Nephron progenitor cell (in vitro differentiated cells): ENCODE results near the gene UCP2.
"Not testable (repeated sequence)": the region's sequence is repeated elsewhere in the genome, so short reads cannot be mapped to it uniquely, and the experiment has no call there.

Experiments
- DNase-seq: peaks from one replicate; pipeline ENCODE4 v3.0.0; 2021
- H3K27ac Mint-ChIP-seq: 2 replicates; pipeline ENCODE4 v1.8.0; 2021; ENCODE audit warnings: mild to moderate bottlenecking, moderate library complexity, mixed read lengths
- H3K27me3 Mint-ChIP-seq: 2 replicates; pipeline ENCODE4 v1.8.0; 2021; ENCODE audit warnings: mild to moderate bottlenecking, low read depth, mixed read lengths; ENCODE audit not compliant: poor library complexity
- H3K36me3 Mint-ChIP-seq: 2 replicates; pipeline ENCODE4 v1.8.0; 2021; ENCODE audit warnings: low read depth, mixed read lengths
- H3K4me1 Mint-ChIP-seq: 2 replicates; pipeline ENCODE4 v1.8.0; 2021; ENCODE audit warnings: mixed read lengths
- H3K4me3 Mint-ChIP-seq: 2 replicates; pipeline ENCODE4 v1.8.0; 2021; ENCODE audit warnings: mild to moderate bottlenecking, moderate library complexity, mixed read lengths
- H3K9me3 Mint-ChIP-seq: 2 replicates; pipeline ENCODE4 v1.8.0; 2021; ENCODE audit warnings: mild to moderate bottlenecking, moderate library complexity, mixed read lengths
- TF ChIP-seq, protein P1 (sequence below): fragments of 200-600 bp; sonication (generic); IDR thresholded peaks from 2 replicates; pipeline ENCODE4 v1.5.0; 2021; ENCODE audit warnings: antibody characterized with exemption

Gene UCP2

GRCh38 chr11:73945396-73945795, 37.2 kb downstream of the UCP2 start:
- peaks cover 31% of the 10 kb centered on the region for H3K36me3 Mint-ChIP-seq
- H3K4me1 Mint-ChIP-seq = peaks cover 5% of the 10 kb centered on the region
- peaks cover 4% of the 10 kb centered on the region for H3K27me3 Mint-ChIP-seq
- TF ChIP-seq, protein P1, sequence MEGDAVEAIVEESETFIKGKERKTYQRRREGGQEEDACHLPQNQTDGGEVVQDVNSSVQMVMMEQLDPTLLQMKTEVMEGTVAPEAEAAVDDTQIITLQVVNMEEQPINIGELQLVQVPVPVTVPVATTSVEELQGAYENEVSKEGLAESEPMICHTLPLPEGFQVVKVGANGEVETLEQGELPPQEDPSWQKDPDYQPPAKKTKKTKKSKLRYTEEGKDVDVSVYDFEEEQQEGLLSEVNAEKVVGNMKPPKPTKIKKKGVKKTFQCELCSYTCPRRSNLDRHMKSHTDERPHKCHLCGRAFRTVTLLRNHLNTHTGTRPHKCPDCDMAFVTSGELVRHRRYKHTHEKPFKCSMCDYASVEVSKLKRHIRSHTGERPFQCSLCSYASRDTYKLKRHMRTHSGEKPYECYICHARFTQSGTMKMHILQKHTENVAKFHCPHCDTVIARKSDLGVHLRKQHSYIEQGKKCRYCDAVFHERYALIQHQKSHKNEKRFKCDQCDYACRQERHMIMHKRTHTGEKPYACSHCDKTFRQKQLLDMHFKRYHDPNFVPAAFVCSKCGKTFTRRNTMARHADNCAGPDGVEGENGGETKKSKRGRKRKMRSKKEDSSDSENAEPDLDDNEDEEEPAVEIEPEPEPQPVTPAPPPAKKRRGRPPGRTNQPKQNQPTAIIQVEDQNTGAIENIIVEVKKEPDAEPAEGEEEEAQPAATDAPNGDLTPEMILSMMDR = no peak
- H3K27ac Mint-ChIP-seq = no peak overlapping the region
- no peak for DNase-seq
- H3K4me3 Mint-ChIP-seq = no peak overlapping the region
- peaks cover 36% of the 10 kb centered on the region for H3K9me3 Mint-ChIP-seq

- Mint-ChIP-seq H3K36me3 (peaks cover 36% of the 10 kb centered on the region), H3K27me3 (peaks cover 4% of the 10 kb centered on the region), H3K4me1 (peaks cover 5% of the 10 kb centered on the region), H3K27ac (no peak overlapping the region), H3K9me3 (peaks cover 40% of the 10 kb centered on the region), H3K4me3 (no peak overlapping the region)
- TF ChIP-seq, protein P1 = no peak
- no peak for DNase-seq
Observed at GRCh38 chr11:73944901-73945300, 37.7 kb downstream of the UCP2 start.

DNA sequence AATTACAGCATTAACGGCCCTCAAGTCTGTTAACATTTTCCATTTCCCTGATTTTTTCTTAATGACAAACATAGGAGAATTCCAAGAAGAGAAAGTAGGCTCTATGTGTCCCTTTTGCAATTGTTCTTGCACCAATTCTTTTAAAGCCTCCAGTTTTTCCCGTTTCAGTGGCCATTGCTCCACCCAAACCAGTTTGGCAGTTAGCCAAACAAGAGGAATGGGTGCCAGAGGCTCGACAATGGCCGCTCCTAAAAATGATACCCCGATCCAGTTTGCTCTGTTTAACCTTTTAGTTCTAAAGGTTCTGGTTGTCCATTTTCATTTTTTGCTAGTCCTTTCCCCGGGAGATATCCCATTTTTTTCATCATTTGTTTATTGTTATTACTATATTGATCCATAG, 38.6 kb downstream of the UCP2 start:
- DNase-seq = no peak
- H3K27ac Mint-ChIP-seq = no peak overlapping the region
- no peak overlapping the region for H3K4me3 Mint-ChIP-seq
- peaks cover under 1% of the 10 kb centered on the region for H3K4me1 Mint-ChIP-seq
- H3K9me3 Mint-ChIP-seq = peaks cover 48% of the 10 kb centered on the region
- peaks cover 44% of the 10 kb centered on the region for H3K36me3 Mint-ChIP-seq
- H3K27me3 Mint-ChIP-seq = peaks cover 4% of the 10 kb centered on the region
- TF ChIP-seq, protein P1 = no peak

DNA sequence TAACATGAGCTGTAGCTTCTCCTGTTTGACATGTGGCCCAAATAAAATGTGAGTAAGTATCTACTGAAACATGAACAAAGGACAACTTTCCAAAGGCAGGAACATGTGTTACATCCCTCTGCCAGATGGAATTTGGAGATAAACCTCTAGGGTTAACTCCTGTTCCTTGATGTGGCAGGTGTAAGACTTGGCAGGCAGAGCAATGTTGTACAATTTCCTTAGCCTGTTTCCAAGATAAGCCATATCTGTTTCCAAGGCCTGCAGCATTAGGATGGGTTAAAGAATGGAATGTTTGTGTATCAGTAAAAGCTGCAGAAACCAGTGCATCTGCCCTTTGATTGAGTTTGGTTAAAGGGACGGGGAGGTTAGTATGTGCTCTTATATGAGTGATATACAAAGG, 40.6 kb downstream of the UCP2 start:
- Mint-ChIP-seq H3K27ac (no peak overlapping the region), H3K4me1 (no peaks in the 10 kb centered on the region), H3K36me3 (peaks cover 46% of the 10 kb centered on the region), H3K4me3 (no peak overlapping the region), H3K9me3 (peaks cover 62% of the 10 kb centered on the region), H3K27me3 (peaks cover 4% of the 10 kb centered on the region)
- TF ChIP-seq, protein P1 = no peak
- no peak for DNase-seq

DNA sequence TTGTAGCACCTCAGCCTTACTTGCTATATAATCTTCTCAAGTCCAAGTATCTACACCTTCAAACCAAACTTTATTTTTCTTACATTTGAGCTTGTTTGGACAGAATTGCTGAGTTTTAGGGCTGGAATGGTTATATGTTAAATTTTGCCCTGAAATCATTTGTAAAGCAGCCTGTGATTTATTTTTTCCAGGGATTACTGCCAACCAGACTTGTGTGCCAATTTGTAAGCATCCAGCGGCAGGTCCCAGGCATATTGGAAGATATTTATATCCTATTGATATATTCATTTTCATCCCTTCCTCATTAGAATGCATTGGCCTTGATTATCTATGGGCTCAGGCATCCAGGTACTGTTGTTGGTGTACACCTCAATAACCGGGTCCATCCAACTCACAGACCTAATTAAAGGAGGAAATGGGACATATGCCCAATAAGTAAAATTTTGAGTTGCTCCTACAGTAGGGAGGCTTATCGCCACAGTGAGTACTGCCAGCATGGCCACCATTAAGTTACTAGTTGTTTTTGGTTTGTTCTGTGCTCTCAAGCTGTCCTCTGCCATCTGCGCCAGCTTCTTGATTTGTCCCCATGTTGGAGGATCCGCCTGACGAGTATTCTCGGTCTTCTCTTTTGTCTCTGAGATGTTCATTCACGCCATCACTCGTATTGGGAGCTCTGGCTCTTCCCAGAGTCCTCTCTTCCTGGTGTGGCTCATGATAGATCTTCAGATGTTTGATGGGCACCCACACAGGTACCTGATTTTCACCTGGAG, 41.7 kb downstream of the UCP2 start:
- peaks cover 60% of the 10 kb centered on the region for H3K9me3 Mint-ChIP-seq
- peaks cover 4% of the 10 kb centered on the region for H3K27me3 Mint-ChIP-seq
- TF ChIP-seq, protein P1 = no peak
- H3K27ac Mint-ChIP-seq = no peak overlapping the region
- DNase-seq = no peak
- no peaks in the 10 kb centered on the region for H3K4me1 Mint-ChIP-seq
- no peak overlapping the region for H3K4me3 Mint-ChIP-seq
- H3K36me3 Mint-ChIP-seq = peaks cover 37% of the 10 kb centered on the region

GRCh38 chr11:73939096-73939495, 43.5 kb downstream of the UCP2 start:
- no peak overlapping the region for H3K4me3 Mint-ChIP-seq
- no peak overlapping the region for H3K27ac Mint-ChIP-seq
- H3K36me3 Mint-ChIP-seq = peaks cover 45% of the 10 kb centered on the region
- H3K9me3 Mint-ChIP-seq = peaks cover 57% of the 10 kb centered on the region
- H3K4me1 Mint-ChIP-seq = no peaks in the 10 kb centered on the region
- TF ChIP-seq, protein P1 = no peak
- no peak for DNase-seq
- H3K27me3 Mint-ChIP-seq = peaks cover 4% of the 10 kb centered on the region

GRCh38 chr11:73936047-73936446, 46.6 kb downstream of the UCP2 start:
- H3K27me3 Mint-ChIP-seq, H3K4me3 Mint-ChIP-seq, DNase-seq, H3K4me1 Mint-ChIP-seq, H3K27ac Mint-ChIP-seq: not testable (repeated sequence)
- Mint-ChIP-seq H3K36me3 (peaks cover 51% of the 10 kb centered on the region), H3K9me3 (peaks cover 40% of the 10 kb centered on the region)
